Activated CD4-positive, alpha-beta T cell treated with anti-CD3 and anti-CD28 coated beads, Interleukin-2, amount 50 U/mL, for 1 hour (primary cell): ENCODE measurements around the gene ITGA8.
"Not testable (repeated sequence)": the region's sequence is repeated elsewhere in the genome, so short reads cannot be mapped to it uniquely, and the experiment has no call there.

Experiments
- DNase-seq: peaks from one replicate; pipeline ENCODE4 v3.0.0-alpha.2; 2020

ITGA8 gene

GRCh38 chr10:15486404-15486803, 233.3 kb downstream of the ITGA8 start:
- DNase-seq: no peak

DNA sequence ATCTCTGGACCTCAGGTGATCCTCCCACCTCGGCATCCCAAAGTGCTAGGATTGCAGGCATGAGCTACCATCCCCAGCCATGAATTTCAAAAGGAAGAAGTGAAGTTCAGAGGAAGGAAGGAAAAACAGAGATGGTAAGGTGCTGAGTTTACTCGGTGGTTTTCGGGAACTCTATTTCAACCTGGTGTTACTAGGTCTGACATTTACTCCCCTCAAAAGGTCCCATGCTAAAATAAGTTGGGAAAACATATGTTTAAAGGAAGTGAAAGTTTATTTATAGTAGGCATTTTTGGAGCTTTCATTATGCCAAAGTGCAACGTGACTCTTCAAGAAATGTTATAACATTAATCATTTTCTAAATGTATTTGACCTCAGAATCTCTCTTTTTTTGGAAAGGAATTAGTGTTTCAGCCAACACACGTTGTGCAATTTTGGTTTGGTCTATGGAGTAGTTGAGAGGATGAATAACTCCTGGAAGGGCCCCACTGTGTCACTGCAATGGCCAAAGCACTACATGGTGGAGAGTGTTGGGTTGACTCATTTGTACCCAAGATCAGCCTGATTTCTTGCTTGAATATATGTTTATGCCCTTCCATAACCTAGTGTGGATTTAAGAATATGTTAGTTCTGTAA, 233.9 kb downstream of the ITGA8 start:
- no peak for DNase-seq

GRCh38 chr10:15485027-15485426, 234.7 kb downstream of the ITGA8 start:
- DNase-seq: no peak

DNA sequence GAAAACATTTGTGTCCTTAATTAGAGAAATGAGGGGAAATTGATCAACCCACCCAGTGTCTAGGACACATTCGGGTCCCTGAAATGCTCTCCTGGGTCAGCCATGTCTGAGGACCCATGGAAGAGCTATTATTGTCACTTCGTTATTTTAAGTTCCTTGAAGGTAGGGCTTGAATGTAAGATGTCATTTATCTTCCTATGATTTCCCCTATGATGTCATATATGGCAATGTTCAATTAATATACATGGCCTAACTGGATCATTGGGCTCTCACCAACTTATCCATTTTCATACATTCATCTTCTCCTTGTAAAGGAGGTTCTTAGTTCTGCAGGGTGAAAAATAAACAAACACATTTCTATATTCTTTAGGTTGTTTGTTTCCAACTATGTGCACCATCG, 235.6 kb downstream of the ITGA8 start:
- no peak for DNase-seq

- no peak for DNase-seq
These were observed 236.3 kb downstream of the ITGA8 start for GRCh38 chr10:15483215-15484075.

DNA sequence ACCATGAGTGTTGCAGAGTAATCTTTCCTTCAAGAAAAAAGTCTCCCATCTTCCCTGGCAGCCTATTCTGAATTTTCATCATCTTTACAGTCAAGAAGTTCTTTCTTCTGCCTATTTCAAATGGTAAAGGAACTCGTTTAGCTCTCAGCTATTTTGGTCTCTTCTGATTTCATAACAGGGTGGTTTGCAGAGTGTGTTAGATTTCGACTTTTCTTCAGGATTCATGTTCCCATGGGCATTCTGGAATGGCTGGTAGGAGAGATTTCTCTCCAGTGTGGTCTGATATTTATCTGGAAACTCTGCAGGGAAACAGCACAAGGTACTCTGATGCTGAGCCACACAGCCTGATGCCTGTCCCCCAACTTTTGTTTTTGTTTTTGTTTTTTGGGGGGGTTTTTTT, 237.6 kb downstream of the ITGA8 start:
- DNase-seq: no peak

- DNase-seq: no peak
These were observed 240.8 kb downstream of the ITGA8 start for GRCh38 chr10:15478950-15479349.

- DNase-seq: no peak
These were observed 241.3 kb downstream of the ITGA8 start for GRCh38 chr10:15478429-15478828.

DNA sequence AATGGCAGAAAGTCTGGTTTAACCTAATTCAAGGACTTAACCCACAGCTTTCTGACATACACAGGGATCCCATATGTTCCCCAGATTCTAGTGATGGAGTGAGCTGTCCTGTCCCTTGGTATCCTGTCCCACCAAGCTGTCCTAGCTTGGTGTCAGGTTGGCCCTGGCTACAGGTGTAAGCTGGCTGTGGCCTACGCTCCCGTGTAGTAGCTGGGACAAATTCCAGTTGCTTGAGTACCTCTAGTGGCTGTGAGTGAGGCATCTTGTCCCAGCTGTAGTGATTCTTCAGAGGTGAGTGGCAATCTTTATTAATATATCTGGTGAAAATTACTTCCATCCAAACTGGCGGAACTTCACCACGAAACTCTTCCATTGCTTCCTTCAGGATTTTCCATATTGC, 243.4 kb downstream of the ITGA8 start:
- DNase-seq: no peak

DNA sequence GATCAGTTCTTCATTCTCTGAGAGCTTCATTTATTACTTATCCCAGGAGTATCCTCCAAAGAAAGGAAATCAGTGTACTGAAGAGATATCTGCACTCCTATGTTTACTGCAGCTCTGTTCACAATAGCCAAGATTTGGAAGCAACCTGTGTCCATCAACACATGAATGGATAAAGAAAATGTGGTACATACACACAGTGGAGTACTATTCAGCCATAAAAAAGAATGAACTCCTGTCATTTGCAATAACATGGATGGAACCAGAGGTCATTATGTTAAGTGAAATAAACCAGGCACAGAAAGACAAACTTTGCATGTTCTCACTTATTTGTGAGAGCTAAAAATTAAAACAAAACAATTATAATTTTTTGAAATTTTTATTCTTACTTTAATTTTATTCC, 244.3 kb downstream of the ITGA8 start:
- not testable (repeated sequence) for DNase-seq

GRCh38 chr10:15474671-15475070, 245.1 kb downstream of the ITGA8 start:
- no peak for DNase-seq

- no peak for DNase-seq
These were observed 246.3 kb downstream of the ITGA8 start for GRCh38 chr10:15473396-15473767.

GRCh38 chr10:15472431-15473395, 247.0 kb downstream of the ITGA8 start:
- DNase-seq: no peak

DNA sequence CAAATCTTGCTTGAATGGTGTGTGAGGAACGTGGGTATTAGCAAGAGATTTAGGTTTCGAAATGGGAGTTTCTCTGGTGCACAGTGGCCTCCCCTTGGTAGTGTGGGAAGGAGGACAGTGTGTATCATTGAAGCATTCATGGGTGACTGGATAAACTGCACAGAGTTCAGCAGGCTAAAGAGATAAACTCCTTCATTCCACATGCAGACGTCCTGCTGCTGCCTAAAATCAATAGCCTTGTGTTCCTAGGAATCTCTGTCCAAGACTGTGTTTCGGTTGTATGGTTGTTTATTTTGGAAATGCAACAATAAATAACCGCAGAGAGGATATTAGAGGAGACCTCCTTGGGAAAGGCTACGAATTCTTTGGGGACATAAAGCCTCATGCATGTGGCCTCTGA, 247.7 kb downstream of the ITGA8 start:
- no peak for DNase-seq

DNA sequence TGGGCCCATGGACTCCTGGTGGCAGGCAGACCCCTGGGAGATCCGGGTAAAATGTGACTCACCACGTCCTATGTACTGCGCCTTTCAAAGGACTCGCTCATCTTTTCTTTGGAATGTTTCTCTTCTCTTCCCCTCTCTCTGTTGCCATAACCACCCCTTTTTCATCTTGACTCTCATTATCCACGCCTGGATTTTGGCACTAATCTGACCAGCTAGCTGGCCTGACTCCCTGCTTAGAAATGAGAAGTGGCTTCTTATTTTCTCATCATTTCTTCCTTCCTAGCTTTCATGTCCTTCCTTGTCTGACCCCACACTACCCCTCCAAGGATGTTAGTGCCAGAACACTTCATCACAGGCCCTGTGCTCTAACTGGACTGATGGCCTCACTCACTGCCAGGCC, 250.6 kb downstream of the ITGA8 start:
- no peak for DNase-seq

DNA sequence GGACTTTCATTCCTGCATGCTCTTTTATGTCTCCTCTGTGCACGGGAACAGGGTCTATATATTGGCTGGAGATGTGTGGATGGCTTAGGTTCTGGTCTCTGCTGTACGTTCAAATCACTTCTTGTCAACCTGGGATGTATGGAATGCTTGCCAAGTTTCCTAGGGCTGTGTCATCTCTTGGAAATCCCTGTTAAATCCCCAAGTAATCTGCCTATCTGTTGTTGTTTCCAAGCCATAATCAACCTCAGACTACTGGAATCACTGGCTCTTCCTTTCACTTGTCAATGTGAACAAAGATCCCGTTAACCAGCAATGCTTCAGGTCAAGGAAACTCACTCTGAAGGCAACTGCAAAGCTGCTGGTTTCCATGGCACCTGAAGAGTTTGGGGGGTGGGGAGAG, 255.3 kb downstream of the ITGA8 start:
- DNase-seq: no peak
